GM19043 (cell line): ENCODE measurements around the gene ZNF669.
"Not testable (repeated sequence)": the region's sequence is repeated elsewhere in the genome, so short reads cannot be mapped to it uniquely, and the experiment has no call there.

ENCODE experiments used
- ATAC-seq: cut with Tn5 transposase; IDR thresholded peaks from one replicate; pipeline ENCODE4 v1.9.1; 2021; ENCODE audit warnings: low read depth; ENCODE audit not compliant: unreplicated experiment

The ZNF669 gene

DNA sequence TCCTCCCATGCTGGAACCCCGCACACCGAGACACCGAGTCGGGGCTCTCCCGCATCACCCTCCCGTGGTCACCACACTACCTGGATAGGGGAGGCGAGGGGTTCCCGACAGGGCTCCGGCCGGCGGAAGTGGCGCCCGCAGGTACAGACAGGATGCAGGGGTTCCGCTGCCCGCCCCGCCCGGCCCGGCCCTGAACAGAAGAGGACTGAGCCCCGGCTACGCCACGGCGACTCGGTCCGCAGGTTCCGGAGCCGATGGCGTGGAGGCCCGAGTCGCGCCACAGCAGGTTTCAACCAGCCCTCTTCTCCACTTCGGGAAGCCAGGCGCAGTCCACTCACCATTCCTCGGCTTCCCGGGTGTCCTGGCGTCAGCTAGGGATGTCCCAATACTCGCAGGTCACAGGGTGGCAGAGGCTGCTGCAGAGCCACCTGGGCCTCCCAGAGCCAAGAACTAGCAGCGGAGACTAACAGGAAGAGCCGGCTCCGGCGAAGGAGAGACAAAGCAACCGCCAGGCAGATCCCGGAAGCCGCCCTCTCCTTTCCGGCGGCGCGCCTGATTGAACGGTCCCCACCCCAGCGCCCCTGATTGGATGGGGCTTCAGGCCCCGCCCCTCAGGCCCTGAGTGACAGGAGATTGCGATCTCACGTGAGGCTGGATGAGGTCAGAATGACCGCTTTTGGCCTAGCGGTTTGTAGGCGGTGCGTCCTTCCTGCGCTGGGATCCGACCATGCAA lies at the start of gene ZNF669:
Gene ZNF669 (minus strand): TSS at position 498 of the 733 bp plus-strand sequence. CDS start 157 bp downstream, at position 341.
- peak; percentile 98 for ATAC-seq

DNA sequence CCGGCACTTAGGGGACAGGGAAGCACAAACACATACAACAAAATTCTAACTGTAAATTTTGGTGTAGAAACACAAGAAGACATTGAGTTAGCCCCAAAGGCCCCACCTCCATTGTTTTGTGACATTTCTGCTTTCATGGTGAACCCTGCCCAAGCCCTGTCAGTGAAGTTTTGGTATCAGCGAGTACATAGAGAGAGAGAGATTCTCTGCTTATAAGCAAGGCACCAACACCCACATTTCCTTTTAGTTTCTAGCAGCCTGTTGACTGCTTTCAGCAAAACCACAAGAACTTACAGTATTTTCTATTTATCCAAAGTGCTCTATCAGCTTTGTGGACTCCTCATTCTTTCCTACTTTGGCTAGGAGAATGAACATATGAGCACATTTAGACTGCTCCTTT lies 43.6 kb upstream of the ZNF669 start:
- ATAC-seq: no peak

GRCh38 chr1:247147120-247147519 lies 43.0 kb upstream of the ZNF669 start:
- not testable (repeated sequence) for ATAC-seq

DNA sequence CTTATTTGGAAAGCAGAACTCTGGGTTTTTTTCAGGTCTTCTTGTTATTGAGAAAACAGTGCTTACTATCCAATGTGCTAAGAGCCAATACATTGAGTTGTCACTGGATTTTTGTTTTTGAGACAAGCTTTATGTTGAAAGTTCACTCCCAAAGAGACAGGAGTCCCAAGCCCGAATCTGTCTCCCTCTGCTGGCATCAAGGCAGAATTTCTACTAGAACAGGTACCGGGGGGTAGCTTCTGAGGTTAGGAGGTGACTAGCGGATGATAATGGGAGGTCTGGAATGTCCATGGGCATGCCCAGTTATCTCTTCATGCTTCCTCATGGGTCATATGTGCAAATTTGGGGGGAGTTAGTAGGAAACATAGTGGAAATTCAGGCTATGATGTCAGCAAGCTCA lies 42.5 kb upstream of the ZNF669 start:
- no peak for ATAC-seq

DNA sequence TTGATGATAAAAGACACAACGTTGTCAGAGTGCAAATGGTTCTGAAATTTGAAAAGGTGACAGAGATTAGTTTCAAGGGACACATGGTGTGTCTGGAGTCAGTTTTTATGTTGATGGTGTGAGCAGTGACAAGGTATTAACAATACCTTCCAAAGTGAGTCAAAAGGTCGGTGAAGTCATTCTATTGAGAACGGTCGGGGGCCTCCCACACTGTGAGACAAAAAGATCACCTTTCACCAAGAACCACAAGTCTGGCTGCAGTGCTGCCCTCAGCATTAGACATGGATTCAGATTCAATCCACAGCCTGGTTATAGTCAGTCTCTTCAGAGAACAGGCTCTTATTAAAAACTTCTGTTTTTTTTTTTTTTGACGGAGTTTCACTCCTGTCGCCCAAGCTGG lies 41.1 kb upstream of the ZNF669 start:
- ATAC-seq: no peak

DNA sequence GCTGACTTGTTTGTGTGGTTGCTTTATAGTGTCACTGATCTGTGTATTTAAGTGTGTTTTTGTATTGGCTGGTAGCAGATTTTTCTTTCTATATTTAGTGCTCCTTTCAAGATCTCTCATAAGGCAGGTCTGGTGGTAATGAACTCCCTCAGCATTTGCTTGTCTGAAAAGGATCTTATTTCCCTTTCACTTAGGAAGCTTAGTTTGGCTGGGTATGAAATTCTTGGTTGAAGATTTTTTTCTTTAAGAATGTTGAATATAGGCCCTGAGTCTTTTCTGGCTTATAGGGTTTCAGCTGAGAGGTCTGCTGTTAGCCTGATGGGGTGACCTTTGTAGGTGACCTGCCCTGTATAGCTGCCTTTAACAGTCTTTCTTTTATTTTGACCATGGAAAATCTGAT lies 35.4 kb upstream of the ZNF669 start:
- not testable (repeated sequence) for ATAC-seq

DNA sequence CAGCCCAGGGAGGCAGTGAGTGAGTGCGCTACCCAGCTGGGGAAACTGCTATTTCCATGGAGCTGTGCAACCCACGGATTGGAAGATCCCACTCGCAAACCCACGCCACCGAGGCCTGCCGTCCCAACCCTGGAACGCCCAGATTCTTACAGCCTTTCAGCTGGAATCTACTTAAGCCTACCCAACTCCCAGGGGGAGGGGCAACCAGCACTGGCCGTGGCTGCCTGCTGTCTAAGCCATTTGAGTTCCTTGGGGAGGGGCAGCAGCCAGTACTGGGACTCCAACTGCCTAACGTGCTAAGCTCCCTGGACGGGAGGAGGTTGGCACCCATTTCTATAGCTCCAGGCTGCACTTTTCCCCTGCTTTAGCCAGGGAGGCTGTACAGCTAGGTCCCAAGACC lies 27.1 kb upstream of the ZNF669 start:
- ATAC-seq: no peak

DNA sequence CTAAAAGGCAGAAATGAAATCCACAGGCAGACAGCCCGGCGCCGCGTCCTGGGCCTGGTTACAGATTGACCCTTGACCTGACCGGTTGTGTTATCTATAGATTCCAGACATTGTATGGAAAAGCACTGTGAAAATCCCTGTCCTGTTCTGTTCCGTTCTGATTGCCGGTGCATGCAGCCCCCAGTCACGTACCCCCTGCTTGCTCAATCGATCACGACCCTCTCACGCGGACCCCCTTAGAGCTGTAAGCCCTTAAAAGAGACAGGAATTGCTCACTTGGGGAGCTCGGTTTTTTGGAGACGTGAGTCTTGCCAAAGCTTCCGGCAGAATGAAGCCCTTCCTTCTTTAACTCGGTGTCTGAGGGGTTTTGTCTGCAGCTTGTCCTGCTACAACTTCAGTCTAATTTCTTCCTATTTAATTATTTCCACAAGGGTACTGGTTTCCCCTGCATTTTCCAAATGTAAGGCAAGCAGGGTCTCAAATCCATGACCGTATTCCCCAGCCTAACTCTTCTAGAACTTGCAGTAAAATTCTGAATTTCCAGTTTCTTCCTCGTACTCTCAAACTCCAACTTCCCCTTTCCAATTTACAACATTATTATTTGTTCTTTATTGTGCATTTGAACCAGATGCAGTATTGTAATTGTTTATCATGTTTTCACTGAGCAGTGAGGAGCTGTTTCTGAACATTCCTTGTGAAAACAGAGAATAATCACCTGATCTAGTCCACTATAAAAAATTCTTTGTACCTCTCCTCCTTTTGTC lies 23.5 kb upstream of the ZNF669 start:
- ATAC-seq: not testable (repeated sequence)

GRCh38 chr1:247126601-247127000 lies 22.4 kb upstream of the ZNF669 start:
- peak; percentile 43 for ATAC-seq

DNA sequence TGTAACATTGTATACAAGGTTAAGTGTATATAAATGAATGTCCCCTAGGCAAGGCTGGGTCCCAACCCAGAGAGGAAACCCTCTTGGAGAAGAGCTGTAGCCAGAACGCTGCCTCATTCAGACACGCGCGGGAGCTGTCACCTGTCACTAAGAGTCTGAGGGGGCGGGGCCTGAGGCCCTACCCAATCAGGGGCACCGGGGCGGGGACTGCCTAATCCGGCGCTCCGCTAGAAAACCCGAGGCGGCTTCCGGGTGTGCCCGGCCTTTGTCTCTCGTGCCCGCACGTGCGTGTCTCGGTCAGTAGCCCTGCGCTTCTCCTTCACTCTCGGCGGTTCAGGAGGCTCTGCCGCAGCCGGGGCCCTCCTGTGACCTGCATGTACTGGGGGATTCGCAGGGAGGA lies 22.0 kb upstream of the ZNF669 start:
- ATAC-seq: peak; percentile 99

DNA sequence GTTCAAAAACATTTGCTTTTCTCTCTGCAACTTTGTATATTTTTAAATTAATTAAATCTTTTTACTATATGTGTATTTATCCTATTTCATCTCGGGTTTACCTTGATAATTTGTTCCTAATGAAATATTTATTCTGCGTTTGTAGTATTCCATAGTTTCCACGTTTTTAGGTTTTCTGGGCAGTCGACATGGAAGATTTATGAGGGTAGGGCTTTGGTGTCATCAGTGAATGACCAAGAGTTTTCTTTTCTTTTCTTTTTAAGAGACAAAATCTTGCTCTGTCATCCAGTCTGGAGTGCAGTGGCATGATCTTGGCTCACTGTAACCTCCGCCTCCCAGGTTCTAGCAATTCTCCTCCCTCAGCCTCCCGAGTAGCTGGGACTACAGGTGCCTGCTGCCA lies 17.2 kb upstream of the ZNF669 start:
- no peak for ATAC-seq

- ATAC-seq: not testable (repeated sequence)
These were observed 16.2 kb upstream of the ZNF669 start for GRCh38 chr1:247120408-247120668.

GRCh38 chr1:247119600-247120407 lies 15.6 kb upstream of the ZNF669 start:
- ATAC-seq: no peak

- ATAC-seq: no peak
These were observed 14.8 kb upstream of the ZNF669 start for GRCh38 chr1:247118946-247119446.

DNA sequence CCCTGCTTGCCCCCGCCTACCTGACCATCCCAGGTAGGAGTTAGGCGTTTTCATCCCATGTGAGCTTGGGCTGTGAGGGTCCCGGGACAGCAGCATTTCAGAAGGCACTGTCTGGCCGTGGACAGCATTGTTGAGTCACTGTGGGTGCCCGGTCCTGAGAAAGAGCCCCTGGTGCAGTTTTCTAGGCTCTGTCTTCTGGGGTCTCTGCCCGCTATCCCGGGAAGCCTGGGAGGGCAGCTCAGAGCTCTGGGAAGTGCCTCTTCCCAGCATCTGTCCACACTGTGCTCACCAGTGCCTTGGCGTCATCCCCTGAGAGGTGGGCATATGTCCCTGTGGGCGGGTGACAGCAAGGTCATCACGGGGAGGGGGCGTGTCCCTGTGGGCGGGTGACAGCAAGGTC lies 11.4 kb upstream of the ZNF669 start:
- no peak for ATAC-seq

GRCh38 chr1:247115141-247115510 lies 11.0 kb upstream of the ZNF669 start:
- ATAC-seq: no peak

DNA sequence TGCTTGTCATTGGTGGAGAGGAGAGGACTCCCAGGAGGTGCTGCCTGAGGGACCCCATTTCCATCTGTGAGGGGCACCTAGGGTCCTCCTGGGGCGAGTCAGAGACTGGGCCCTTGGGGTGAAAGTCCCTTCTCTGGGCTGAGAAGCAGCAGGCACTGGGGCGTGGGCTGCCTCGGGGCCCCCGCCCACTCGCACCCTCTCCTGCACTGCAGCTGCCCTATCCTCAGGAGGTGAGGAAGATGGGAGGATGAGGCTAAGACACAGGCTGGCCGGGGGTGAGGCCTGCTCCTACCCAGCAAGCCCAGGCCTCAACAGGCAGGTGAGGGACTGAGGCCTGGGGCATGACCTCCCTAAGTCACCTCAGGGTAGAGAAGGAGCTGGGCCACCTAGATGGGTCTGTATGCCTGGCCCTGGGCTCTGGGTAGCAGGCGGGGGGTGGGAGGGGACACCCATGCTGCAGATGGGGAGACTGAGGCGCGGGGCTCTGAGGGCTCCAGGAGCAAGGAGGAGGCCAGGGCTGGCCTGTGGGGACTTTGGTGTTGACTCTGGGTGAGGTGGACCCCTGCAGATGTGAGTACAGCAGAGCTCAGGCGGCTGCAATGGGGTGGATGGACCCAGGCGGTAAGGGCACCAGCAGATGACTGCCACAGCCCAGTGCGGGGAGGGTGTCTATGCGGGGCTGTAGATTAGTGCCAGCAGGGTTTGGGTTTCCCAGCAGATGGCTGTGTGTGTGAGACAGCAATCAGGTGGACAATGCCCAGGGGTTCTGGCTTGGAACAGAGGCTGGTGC lies 10.4 kb upstream of the ZNF669 start:
- ATAC-seq: no peak

- ATAC-seq: no peak
These were observed 9.6 kb upstream of the ZNF669 start for GRCh38 chr1:247113733-247114271.

- no peak for ATAC-seq
These were observed 8.9 kb upstream of the ZNF669 start for GRCh38 chr1:247113094-247113497.

- ATAC-seq: no peak
These were observed 8.3 kb upstream of the ZNF669 start for GRCh38 chr1:247112479-247112781.
